H1 (cell line): ENCODE results near the gene ANKRD65.

ENCODE experiments used
- CTCF ChIP-seq, 3 experiments: IDR thresholded peaks; 1 replicate in 2 of 3; 2 replicates in 1 of 3; pipeline versions ENCODE4 v1.5.1 to v1.6.1; 2011; ENCODE audit warnings: low read length in 3 of 3, mild to moderate bottlenecking in 3 of 3, inconsistent platforms in 2 of 3, low read depth in 1 of 3, moderate library complexity in 1 of 3; ENCODE audit not compliant: insufficient read depth in 1 of 3; ENCODE audit errors: control extremely low read depth in 1 of 3
- EP300 ChIP-seq, 2 experiments: IDR thresholded peaks; 1 replicate in 1 of 2; 2 replicates in 1 of 2; pipeline ENCODE4 v1.6.1; 2011 to 2012; ENCODE audit warnings: low read depth in 2 of 2, low read length in 2 of 2, mild to moderate bottlenecking in 2 of 2, borderline replicate concordance in 1 of 2, inconsistent platforms in 1 of 2, moderate library complexity in 1 of 2
- EZH2 ChIP-seq: fragments of 200-600 bp; sonication (generic); IDR thresholded peaks from 2 replicates; pipeline ENCODE4 v1.7.1; 2012; ENCODE audit warnings: low read depth, mild to moderate bottlenecking, moderate library complexity, low read length, inconsistent platforms; ENCODE audit not compliant: severe bottlenecking
- POLR2A ChIP-seq, 2 experiments: IDR thresholded peaks; 1 replicate in 1 of 2; 2 replicates in 1 of 2; pipeline ENCODE4 v1.6.1; 2011; ENCODE audit warnings: low read depth in 2 of 2, low read length in 2 of 2, mild to moderate bottlenecking in 2 of 2; ENCODE audit errors: control extremely low read depth in 1 of 2
- SIN3A ChIP-seq, 2 experiments: IDR thresholded peaks in 1 of 2; conservative IDR thresholded peaks in 1 of 2; 2 replicates each; pipeline ENCODE4 v1.6.1; 2011 to 2012; ENCODE audit warnings: low read length in 2 of 2, improper control_type of control experiment in 1 of 2, low read depth in 1 of 2, mild to moderate bottlenecking in 1 of 2
- TCF12 ChIP-seq: IDR thresholded peaks from 2 replicates; pipeline ENCODE4 v1.6.1; 2011; ENCODE audit warnings: low read depth, mild to moderate bottlenecking, low read length
- ZNF274 ChIP-seq: IDR thresholded peaks from 2 replicates; pipeline ENCODE4 v1.7.0; 2012; ENCODE audit warnings: low read length, borderline replicate concordance; ENCODE audit errors: extremely low read depth

GRCh38 chr1:1391225-1391624, 29.9 kb downstream of the ANKRD65 start:
- TF ChIP-seq EP300 (IDR thresholded peaks at IDR 0.05; ENCODE audit: borderline replicate concordance in 1 of 2, low read depth in 2 of 2, low read length in 2 of 2) (no peak), SIN3A (conservative IDR thresholded peaks at IDR 0.05 in 1 of 2, IDR thresholded peaks at IDR 0.05 in 1 of 2; ENCODE audit: low read depth in 1 of 2, low read length in 2 of 2) (no peak), CTCF (IDR thresholded peaks at IDR 0.05; ENCODE audit: control extremely low read depth in 1 of 3, insufficient read depth in 1 of 3, low read depth in 1 of 3, low read length in 3 of 3) (no peak), TCF12 (no peak), POLR2A (IDR thresholded peaks at IDR 0.05; ENCODE audit: control extremely low read depth in 1 of 2, low read depth in 2 of 2, low read length in 2 of 2) (no peak), ZNF274 (no peak), EZH2 (no peak)
